Hepatocyte (in vitro differentiated cells): ENCODE results near the gene SATB2.

Source experiments
- CTCF ChIP-seq: fragments of 200-600 bp; sonication (generic); IDR thresholded peaks from 2 replicates; pipeline ENCODE4 v1.5.1; 2016; ENCODE audit warnings: antibody characterized with exemption, mild to moderate bottlenecking; ENCODE audit not compliant: poor library complexity
- EZH2 ChIP-seq: fragments of 200-600 bp; sonication (generic); IDR thresholded peaks from 2 replicates; pipeline ENCODE4 v1.6.1; 2016; ENCODE audit warnings: antibody characterized with exemption, mild to moderate bottlenecking, borderline replicate concordance

- TF ChIP-seq CTCF, result no peak
- TF ChIP-seq EZH2, result no peak
These were observed 37.4 kb upstream of the SATB2 start for GRCh38 chr2:199495147-199495546.
